HepG2 (cell line): Measurements from ENCODE around the gene EPHA3.

ENCODE experiments used
- BCL3 ChIP-seq: sonication (generic); formaldehyde crosslinking; IDR thresholded peaks from 2 replicates; pipeline ENCODE4 v1.5.1; 2020; ENCODE audit warnings: mild to moderate bottlenecking, missing genetic modification reagents, moderate library complexity
- CTCF ChIP-seq: sonication (generic); formaldehyde crosslinking; IDR thresholded peaks from 2 replicates; pipeline ENCODE4 v1.5.0; 2020; ENCODE audit warnings: mild to moderate bottlenecking, missing genetic modification reagents, moderate library complexity
- KDM5B ChIP-seq: sonication (generic); formaldehyde crosslinking; IDR thresholded peaks from 2 replicates; pipeline ENCODE4 v1.4.0; 2020; ENCODE audit warnings: missing genetic modification reagents, mild to moderate bottlenecking, borderline replicate concordance
- POLR2A ChIP-seq, 2 experiments: IDR thresholded peaks; 2 replicates each; pipeline ENCODE4 v1.6.1; 2011; ENCODE audit warnings: low read depth in 2 of 2, low read length in 2 of 2, mild to moderate bottlenecking in 1 of 2, moderate library complexity in 1 of 2; ENCODE audit not compliant: insufficient read depth in 1 of 2
- ZFX ChIP-seq: sonication (generic); formaldehyde crosslinking; IDR thresholded peaks from 2 replicates; pipeline ENCODE4 v1.4.0; 2020; ENCODE audit warnings: mild to moderate bottlenecking, low read depth, missing genetic modification reagents, moderate library complexity
- ZNF576 ChIP-seq: sonication (generic); formaldehyde crosslinking; IDR thresholded peaks from 2 replicates; pipeline ENCODE4 v1.4.0; 2020; ENCODE audit warnings: mild to moderate bottlenecking, missing genetic modification reagents

- no peak for TF ChIP-seq CTCF
- no peak for TF ChIP-seq ZNF576
- TF ChIP-seq KDM5B (CRISPR knock-in tag), result no peak
- TF ChIP-seq ZFX (CRISPR knock-in tag), result no peak
- no peak for TF ChIP-seq BCL3
- no peak for TF ChIP-seq POLR2A (IDR thresholded peaks at IDR 0.05; ENCODE audit: insufficient read depth in 1 of 2, low read depth in 2 of 2, low read length in 2 of 2)
Observed at GRCh38 chr3:89452066-89452465, 344.6 kb downstream of the EPHA3 start.
